GM18951 (cell line): ENCODE data around the gene TRIP12.
"Not testable (repeated sequence)": the region's sequence is repeated elsewhere in the genome, so short reads cannot be mapped to it uniquely, and the experiment has no call there.

Source experiments
- POLR2A ChIP-seq: IDR thresholded peaks from 4 replicates; pipeline ENCODE4 v1.6.1; 2011; ENCODE audit warnings: mild to moderate bottlenecking; ENCODE audit not compliant: insufficient read length, insufficient read depth; ENCODE audit errors: extremely low read depth
- in situ Hi-C: fragments of 300-500 bp; cut with MboI; formaldehyde crosslinking; loops from one replicate; pipeline ENCODE4 v1.12.0; 2022; ENCODE audit warnings: low sequenced_read_pairs, mixed read lengths, inconsistent platforms; ENCODE audit not compliant: unreplicated experiment

TRIP12 gene

GRCh38 chr2:229931241-229931640 lies 9.4 kb upstream of the TRIP12 start:
- TF ChIP-seq POLR2A: no peak
- in situ Hi-C loops: no loop called here

DNA sequence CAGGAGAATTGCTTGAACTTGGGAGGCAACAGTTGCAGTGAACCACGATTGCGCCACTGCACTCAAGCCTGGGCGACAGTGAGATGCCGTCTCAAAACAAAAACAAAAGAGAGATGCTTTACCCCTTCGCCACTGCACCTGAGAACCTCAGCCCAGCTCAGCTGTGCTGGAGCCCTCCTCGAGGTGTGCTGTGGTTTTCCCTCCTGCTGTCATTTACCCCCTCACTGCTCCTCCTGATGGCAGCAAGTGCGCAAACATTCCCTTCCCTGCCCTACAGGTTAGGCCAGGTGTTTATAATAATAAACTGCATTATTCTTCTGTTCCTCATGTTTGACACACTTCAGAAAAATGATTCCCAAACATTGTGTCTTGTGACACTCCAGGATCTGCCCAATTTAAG lies 8.8 kb upstream of the TRIP12 start:
- in situ Hi-C loops: no loop called here
- no peak for TF ChIP-seq POLR2A

DNA sequence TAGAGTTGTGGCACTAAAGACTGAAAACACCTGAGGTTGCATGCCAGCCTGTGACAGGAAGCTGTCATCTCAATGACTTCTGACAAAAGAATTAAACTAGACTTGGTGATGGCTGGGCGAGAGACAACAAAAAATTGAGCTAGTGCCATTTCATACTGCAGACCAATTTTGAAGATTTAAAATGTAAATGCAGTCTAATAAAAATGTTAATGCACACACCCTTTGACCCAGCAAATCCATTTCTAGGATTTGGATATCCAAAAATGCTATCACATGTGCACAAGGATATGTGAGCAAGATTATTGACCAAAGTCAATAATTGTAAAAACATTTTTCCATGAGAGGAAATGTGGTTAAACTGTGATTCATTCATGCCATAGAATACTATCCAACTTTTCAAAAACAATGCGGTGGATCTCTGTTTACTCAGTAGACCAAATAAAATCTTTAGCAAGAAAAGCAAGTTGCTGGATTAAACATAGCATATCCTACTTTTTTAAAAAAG lies 6.1 kb upstream of the TRIP12 start:
- in situ Hi-C loops: no loop called here
- no peak for TF ChIP-seq POLR2A

DNA sequence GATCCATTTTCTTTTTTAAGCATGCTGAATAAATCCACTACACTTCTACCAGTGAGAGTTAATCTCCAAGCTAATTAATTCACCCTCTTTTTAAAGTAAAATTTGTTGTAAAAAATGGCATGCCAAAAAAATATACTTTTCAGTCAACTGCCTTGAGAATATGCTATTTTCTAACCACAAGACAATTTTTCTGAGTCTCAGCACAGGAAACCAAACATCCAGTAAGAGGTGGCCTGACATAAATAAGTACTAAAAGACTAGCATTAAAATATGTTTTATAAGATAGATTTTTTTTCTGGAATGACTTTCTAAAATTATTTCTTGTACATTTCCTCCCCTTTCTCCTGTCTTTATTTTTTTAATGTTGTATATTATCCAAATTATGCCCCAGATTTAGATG lies 3.4 kb upstream of the TRIP12 start:
- no peak for TF ChIP-seq POLR2A
- in situ Hi-C loops: no loop called here

DNA sequence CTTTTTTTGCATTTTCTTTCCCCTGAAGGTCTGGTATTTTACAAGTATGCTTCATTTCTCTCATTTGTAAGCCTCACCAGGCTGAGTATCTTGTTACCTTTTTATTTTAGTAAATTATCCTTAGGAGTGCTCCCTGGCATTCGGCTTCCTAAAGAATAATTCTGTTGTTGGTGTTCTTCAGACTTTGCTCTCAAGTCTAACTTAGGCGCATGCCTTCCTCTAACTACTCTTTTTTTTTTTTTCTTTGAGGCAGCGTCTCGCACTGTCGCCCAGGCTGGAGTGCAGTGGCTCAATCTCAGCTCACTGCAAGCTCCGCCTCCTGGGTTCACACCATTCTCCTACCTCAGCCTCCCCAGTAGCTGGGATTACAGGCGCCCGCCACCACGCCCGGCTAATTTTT lies 2.7 kb upstream of the TRIP12 start:
- in situ Hi-C loops: not testable (repeated sequence)

GRCh38 chr2:229922449-229923386 lies 909 bp upstream of the TRIP12 start, which contains the start of gene FBXO36:
Gene FBXO36 (plus strand): TSS chr2:229922503. CDS start chr2:229922514, 11 bp downstream.
- in situ Hi-C loops: no loop called here
- TF ChIP-seq POLR2A: peak; percentile 10

DNA sequence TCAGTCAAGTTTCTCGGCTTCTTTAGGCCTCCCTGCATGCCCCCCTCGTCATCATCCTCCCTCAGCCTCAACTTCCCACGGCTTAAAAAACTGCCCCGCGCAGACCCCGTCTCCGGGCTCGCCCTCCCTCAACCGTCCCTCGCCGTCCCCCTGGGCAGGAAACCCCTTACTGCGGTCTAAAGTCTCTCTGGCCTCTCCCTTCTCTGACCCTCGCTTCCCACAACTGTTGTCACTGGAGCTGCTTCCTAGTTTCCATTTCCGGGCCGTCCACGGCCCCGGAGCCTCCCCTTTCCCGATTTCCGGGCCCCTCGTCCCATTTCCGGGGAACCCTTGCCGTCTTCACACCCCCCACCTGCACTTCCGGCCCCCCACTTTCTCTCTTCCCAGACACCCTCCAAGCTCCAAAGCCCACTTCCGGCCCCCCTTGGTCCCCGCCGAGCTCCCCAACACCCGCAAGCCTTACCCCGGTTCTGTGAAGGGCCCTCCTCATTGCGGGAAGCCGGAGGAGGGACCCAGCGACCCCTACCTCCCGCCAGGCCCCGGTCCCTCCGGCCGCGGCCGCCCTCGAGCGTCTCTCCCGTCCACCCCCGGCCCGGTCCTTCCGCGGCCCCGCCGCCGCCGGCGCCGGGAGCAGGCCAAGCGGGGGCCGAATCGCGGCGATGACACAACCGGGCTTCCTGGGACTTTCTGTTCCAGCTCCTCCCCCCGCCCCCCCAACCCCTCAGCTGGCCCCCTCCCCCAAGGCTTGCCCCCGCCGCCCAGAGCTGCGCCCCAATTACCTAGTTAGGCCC lies 513 bp downstream of the TRIP12 start:
- in situ Hi-C loops: no loop called here
- TF ChIP-seq POLR2A: no peak

DNA sequence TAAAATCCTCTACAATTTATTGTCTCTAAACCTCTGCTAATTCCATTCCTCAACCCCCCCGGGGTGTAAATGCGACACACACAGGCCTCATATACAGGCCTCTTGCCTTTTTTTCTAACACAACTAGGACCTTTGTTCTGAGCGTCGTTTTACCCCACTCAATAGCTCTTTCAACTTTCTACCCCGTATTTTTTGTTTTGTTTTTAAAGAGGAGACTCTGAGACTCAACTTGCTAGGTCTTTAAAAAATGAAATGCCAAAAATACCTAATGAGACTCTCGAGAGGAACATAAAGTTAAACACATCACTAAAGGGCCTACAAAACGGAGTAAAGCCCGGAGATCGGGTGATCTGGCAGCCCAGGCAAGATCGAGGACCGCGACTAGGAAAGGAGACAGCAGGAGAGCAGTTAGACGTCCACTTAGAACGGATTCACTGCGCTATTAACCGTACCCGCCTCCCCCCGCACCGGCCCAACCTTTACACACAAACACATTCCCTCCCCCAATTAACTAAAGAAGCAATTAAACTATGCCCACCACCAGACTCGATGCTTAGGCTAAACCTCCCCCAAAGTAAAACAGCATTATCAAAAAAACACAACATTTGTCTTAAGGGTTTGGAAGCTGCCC lies 1.7 kb downstream of the TRIP12 start:
- in situ Hi-C loops: no loop called here
- TF ChIP-seq POLR2A: no peak

DNA sequence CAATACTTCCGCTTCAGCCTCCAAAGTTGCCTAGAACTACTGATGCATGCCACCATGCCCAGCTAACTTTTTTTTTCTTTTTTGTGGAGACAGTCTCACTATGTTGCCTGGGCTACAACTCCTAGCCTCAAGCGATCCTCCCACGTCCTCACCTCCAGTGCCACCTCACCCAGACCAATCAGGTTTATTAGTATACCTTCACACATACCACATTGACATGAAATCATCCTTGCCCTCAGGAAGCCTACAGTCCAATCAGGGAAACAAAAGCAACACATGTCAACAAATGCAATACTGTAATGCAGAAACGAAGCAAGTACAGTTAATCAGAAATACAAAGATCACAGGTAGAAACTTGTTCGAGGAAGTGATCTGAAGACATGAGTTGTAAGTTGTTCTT lies 4.0 kb downstream of the TRIP12 start:
- TF ChIP-seq POLR2A: no peak
- in situ Hi-C loops: no loop called here

- in situ Hi-C loops: no loop called here
- no peak for TF ChIP-seq POLR2A
These were observed 7.6 kb downstream of the TRIP12 start for GRCh38 chr2:229914171-229914570.

DNA sequence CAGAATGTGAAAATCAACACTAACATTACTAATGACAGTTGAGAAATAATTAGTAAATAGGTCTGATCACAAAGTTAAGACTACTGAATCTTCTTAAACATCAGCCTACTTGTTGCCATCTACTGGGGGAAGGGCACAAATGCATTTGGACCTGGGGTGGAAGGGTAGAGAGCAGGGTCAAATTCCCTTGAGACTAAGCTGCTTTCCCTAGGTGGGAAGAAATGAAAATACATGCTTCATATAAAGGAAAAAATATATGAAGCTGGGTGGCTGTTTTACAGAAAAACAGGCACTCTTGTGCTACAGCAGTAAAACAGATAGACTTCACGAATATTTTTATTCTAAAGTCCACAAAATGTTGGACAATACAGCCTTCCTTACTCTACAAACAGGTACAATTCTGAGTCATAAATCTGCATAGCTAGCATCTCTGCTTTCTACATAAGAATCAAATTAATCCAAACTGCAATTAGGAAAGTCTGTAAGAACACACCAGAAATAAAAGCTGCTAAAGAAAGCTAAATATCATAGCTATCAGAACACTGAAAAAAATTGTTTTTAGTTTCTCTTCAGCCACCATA lies 10.9 kb downstream of the TRIP12 start:
- TF ChIP-seq POLR2A: no peak
- in situ Hi-C loops: no loop called here

DNA sequence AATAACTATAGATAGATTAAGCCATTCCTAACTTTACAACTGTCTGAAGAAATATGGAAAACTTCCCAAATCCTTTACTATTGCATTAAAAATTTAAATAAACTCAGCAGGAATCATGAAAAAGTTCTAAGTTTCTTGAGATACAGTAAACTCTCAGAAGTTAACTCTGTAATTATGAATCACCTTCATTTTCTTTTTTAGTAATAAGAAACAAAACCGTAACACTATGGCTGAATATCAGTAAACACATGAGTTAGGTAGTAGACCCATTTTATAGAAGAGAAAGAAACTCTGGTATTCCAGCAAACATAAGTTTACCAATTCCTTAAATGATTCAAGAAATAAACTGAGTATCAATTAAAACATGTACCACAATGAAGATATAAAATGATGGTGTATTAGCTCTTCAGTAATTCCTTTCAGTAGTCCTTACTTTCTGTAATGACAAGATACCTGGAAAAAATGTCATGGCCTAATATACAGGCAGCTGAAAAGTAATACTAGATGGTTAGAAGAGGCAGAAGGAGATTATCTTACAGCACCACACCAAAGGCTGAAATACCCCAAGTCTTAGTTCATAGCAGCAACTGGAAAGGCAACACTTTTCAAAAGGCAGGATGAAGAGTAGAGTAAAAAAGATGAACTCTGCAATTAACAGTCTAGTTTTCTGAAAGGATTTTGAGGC lies 11.5 kb downstream of the TRIP12 start:
- in situ Hi-C loops: no loop called here
- TF ChIP-seq POLR2A: no peak

GRCh38 chr2:229909090-229909489 lies 12.7 kb downstream of the TRIP12 start:
- TF ChIP-seq POLR2A: no peak
- in situ Hi-C loops: loop anchor here (10.0 kb wide), 1 partner anchor 104 kb away; no protein-coding TSS in a partner anchor
